HCT116 (cell line): ENCODE data around the gene FAM32A. TPM values are rescaled to one million over a fixed set of nuclear protein-coding genes. Genes with fewer than 3 reads are reported as not detected.

ENCODE experiments used
- ATAC-seq: fragments of 200-7000 bp; cut with Tn5 transposase; 2 replicates; pipeline ENCODE4 v1.9.1; 2020; ENCODE audit warnings: mild to moderate bottlenecking, moderate library complexity
- BruUV-seq: library from RNA; stranded (reverse); fragments of 400-500 nt; replicated peaks from 2 replicates; lab custom pipeline; 2021; lab: Mats Ljungman, UMichigan
- CTCF ChIA-PET: fragments of 300-600 bp; sonication (Branson Sonifier 250); formaldehyde crosslinking; loops from one replicate; lab custom pipeline; 2021; ENCODE audit warnings: antibody characterized with exemption; lab: Charles Lee
- POLR2A ChIA-PET: fragments of 300-600, 350-600 bp; sonication (Branson Sonifier 250); formaldehyde crosslinking; loops from one replicate; lab custom pipeline; 2021; ENCODE audit warnings: antibody characterized with exemption; lab: Charles Lee
- RAD21 ChIA-PET, 2 experiments: fragments of 300-600 bp; sonication (Branson Sonifier 250); formaldehyde crosslinking; loops; one replicate each; lab custom pipeline; 2023; ENCODE audit warnings: low total read pairs in 2 of 2; ENCODE audit not compliant: uncharacterized antibody in 2 of 2, unreplicated experiment in 2 of 2, low non-redundant PET in 1 of 2; lab: Charles Lee
- DNase-seq: peaks from one replicate; pipeline ENCODE4 v3.0.0-alpha.2; 2010; ENCODE audit warnings: low read depth, low spot score
- H2AFZ ChIP-seq: fragments of 200-600 bp; shearing (Covaris generic), sonication (generic); 2 replicates; pipeline ENCODE4 v1.6.1; 2017; ENCODE audit warnings: low read depth, mixed run types, mixed read lengths, antibody characterized with exemption, low read length; ENCODE audit not compliant: poor library complexity, severe bottlenecking
- H3K27ac ChIP-seq: 2 replicates; pipeline ENCODE4 v1.5.1; 2012; ENCODE audit warnings: low read depth, low read length
- H3K27me3 ChIP-seq: fragments of 200-600 bp; sonication (generic); 2 replicates; pipeline ENCODE4 v1.6.1; 2016; ENCODE audit warnings: mixed run types, low read length, mixed read lengths; ENCODE audit not compliant: insufficient read depth
- H3K36me3 ChIP-seq, 2 experiments: fragments of 200-500 bp in 1 of 2; fragments of 200-600 bp in 1 of 2; sonication (Bioruptor generic) in 1 of 2; sonication (generic) in 1 of 2; 2 replicates each; pipeline versions ENCODE4 v1.5.1 to v1.6.1; 2014 to 2016; ENCODE audit warnings: low read length in 2 of 2, inconsistent platforms in 1 of 2, mixed read lengths in 1 of 2, mixed run types in 1 of 2; ENCODE audit not compliant: insufficient read depth in 2 of 2, control insufficient read depth in 1 of 2
- H3K4me1 ChIP-seq, 2 experiments: fragments of 200-600 bp in 1 of 2; sonication (generic) in 1 of 2; 2 replicates each; pipeline versions ENCODE4 v1.5.1 to v1.6.1; 2012 to 2017; ENCODE audit warnings: low read length in 2 of 2, inconsistent platforms in 1 of 2, mild to moderate bottlenecking in 1 of 2, mixed read lengths in 1 of 2, mixed run types in 1 of 2, moderate library complexity in 1 of 2; ENCODE audit not compliant: insufficient read depth in 2 of 2, control insufficient read depth in 1 of 2
- H3K4me2 ChIP-seq: fragments of 200-600 bp; sonication (generic); 2 replicates; pipeline ENCODE4 v1.6.1; 2017; ENCODE audit warnings: mixed run types, low read length, mixed read lengths
- H3K4me3 ChIP-seq, 2 experiments: fragments of 200-600 bp in 1 of 2; sonication (generic) in 1 of 2; replicated peaks in 1 of 2; 2 replicates each; pipeline ENCODE4 v1.5.1; 2011 to 2016; ENCODE audit warnings: low read length in 2 of 2, control low read depth in 1 of 2, low read depth in 1 of 2, mild to moderate bottlenecking in 1 of 2, mixed read lengths in 1 of 2, mixed run types in 1 of 2
- H3K79me2 ChIP-seq: fragments of 200-600 bp; sonication (generic); 2 replicates; pipeline ENCODE4 v1.6.1; 2017; ENCODE audit warnings: mild to moderate bottlenecking, mixed run types, low read length, moderate library complexity, mixed read lengths; ENCODE audit not compliant: insufficient read depth
- H3K9ac ChIP-seq: fragments of 200-600 bp; sonication (generic); 2 replicates; pipeline ENCODE4 v1.6.1; 2016; ENCODE audit warnings: low read length, mixed read lengths
- H3K9me2 ChIP-seq: fragments of 200-600 bp; sonication (generic), shearing (Covaris generic); 2 replicates; pipeline ENCODE4 v1.6.1; 2017; ENCODE audit warnings: mixed run types, mild to moderate bottlenecking, moderate library complexity; ENCODE audit not compliant: insufficient read depth
- H3K9me3 ChIP-seq, 2 experiments: fragments of 200-500 bp in 1 of 2; fragments of 200-600 bp in 1 of 2; sonication (Bioruptor generic) in 1 of 2; sonication (generic) in 1 of 2; 2 replicates each; pipeline ENCODE4 v1.6.1; 2014 to 2017; ENCODE audit warnings: low read length in 2 of 2, mixed read lengths in 2 of 2, inconsistent platforms in 1 of 2, low read depth in 1 of 2, mild to moderate bottlenecking in 1 of 2, mixed run types in 1 of 2, moderate library complexity in 1 of 2; ENCODE audit not compliant: control insufficient read depth in 1 of 2, insufficient read depth in 1 of 2
- H4K20me1 ChIP-seq: fragments of 200-600 bp; sonication (generic), shearing (Covaris generic); 2 replicates; pipeline ENCODE4 v1.6.1; 2017; ENCODE audit warnings: mixed run types, mild to moderate bottlenecking, moderate library complexity; ENCODE audit not compliant: insufficient read depth
- CEBPB ChIP-seq: IDR thresholded peaks from 2 replicates; pipeline ENCODE4 v1.6.1; 2012; ENCODE audit warnings: low read depth
- CTCF ChIP-seq, 3 experiments: fragments of 200-600 bp in 1 of 3; sonication (generic) in 1 of 3; IDR thresholded peaks in 2 of 3; conservative IDR thresholded peaks in 1 of 3; 2 replicates each; pipeline ENCODE4 v1.5.1; 2012 to 2017; ENCODE audit warnings: low read depth in 2 of 3, low read length in 2 of 3, antibody characterized with exemption in 1 of 3, borderline replicate concordance in 1 of 3, control low read depth in 1 of 3, mild to moderate bottlenecking in 1 of 3, mixed read lengths in 1 of 3, mixed run types in 1 of 3, moderate library complexity in 1 of 3; ENCODE audit not compliant: insufficient read depth in 1 of 3
- ELF1 ChIP-seq: IDR thresholded peaks from 2 replicates; pipeline ENCODE4 v1.6.1; 2012; ENCODE audit warnings: low read depth, borderline replicate concordance
- JUND ChIP-seq: IDR thresholded peaks from 2 replicates; pipeline ENCODE4 v1.6.1; 2012
- POLR2AphosphoS5 ChIP-seq: IDR thresholded peaks from 2 replicates; pipeline ENCODE4 v1.6.1; 2011; ENCODE audit warnings: mild to moderate bottlenecking, low read depth, low read length, moderate library complexity
- RAD21 ChIP-seq: IDR thresholded peaks from 2 replicates; pipeline ENCODE4 v1.6.1; 2012; ENCODE audit warnings: low read depth, mild to moderate bottlenecking
- SIN3A ChIP-seq: IDR thresholded peaks from 2 replicates; pipeline ENCODE4 v1.6.1; 2012; ENCODE audit warnings: low read depth
- SP1 ChIP-seq: IDR thresholded peaks from 2 replicates; pipeline ENCODE4 v1.6.1; 2012; ENCODE audit warnings: low read depth
- SRF ChIP-seq: IDR thresholded peaks from 2 replicates; pipeline ENCODE4 v1.6.1; 2012; ENCODE audit warnings: low read depth
- TCF7L2 ChIP-seq: IDR thresholded peaks from 2 replicates; pipeline ENCODE4 v1.7.0; 2011; ENCODE audit warnings: borderline replicate concordance, inconsistent platforms; ENCODE audit not compliant: insufficient read depth, insufficient read length; ENCODE audit errors: extremely low read depth
- YY1 ChIP-seq: IDR thresholded peaks from 2 replicates; pipeline ENCODE4 v1.6.1; 2011; ENCODE audit warnings: low read length, low read depth, moderate library complexity, mild to moderate bottlenecking; ENCODE audit not compliant: insufficient replicate concordance; ENCODE audit errors: extremely low read depth
- ZFX ChIP-seq: fragments of 450-650 bp; IDR thresholded peaks from 2 replicates; pipeline ENCODE4 v1.6.1; 2017
- intact Hi-C: fragments of 100-400 bp; cut with micrococcal nuclease; formaldehyde crosslinking; loops from 2 replicates; pipeline ENCODE4 v1.10.0; 2022
- total RNA-seq: library from RNA; stranded (reverse); gene quantifications from one replicate; pipeline ENCODE4 v1.2.1, GENCODE V29; 2021; ENCODE audit not compliant: unreplicated experiment
- TF ChIP-seq, protein P1 (sequence below): IDR thresholded peaks from 2 replicates; pipeline ENCODE4 v1.6.1; 2012; ENCODE audit warnings: low read depth
- TF ChIP-seq, protein P2 (sequence below): IDR thresholded peaks from 2 replicates; pipeline ENCODE4 v1.6.1; 2011; ENCODE audit warnings: mild to moderate bottlenecking, low read length, moderate library complexity; ENCODE audit not compliant: insufficient replicate concordance; ENCODE audit errors: extremely low read depth

The FAM32A gene
- total RNA-seq, 1 experiment from 2014 or later, result 61.3 TPM

DNA sequence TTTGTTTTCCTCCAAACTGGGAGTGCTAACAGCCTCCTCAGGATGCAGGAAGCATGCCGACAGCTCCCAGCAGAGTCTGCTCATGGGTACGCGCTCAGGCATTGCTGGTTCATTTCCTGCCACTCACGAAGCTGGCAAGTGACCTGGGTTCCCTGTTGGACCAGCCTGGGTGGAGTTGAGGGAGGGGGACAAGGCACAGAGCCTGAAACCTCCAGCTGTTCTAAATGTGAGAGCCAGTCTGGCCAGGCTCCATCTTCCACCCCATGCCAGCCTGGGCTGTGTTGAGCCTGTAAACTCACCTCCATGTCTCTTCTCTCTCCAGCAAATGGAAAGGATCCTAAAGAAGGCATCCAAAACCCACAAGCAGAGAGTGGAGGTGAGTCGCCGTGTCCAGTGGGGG, 5.0 kb downstream of the FAM32A start:
- intact Hi-C loops, result no loop called here
- Histone ChIP-seq H3K9me2 (no peaks in the 10 kb centered on the region), H4K20me1 (no peaks in the 10 kb centered on the region), H3K27me3 (no peaks in the 10 kb centered on the region), H3K4me3 (no peak overlapping the region), H3K4me2 (no peak overlapping the region), H2AFZ (no peak overlapping the region), H3K9ac (no peak overlapping the region), H3K36me3 (peaks cover 33 to 35% of the 10 kb centered on the region in 2 experiments), H3K4me1 (peaks cover 8 to 19% of the 10 kb centered on the region in 2 experiments; a peak in 3 of 4 replicates), H3K27ac (no peak overlapping the region), H3K79me2 (peaks cover 28% of the 10 kb centered on the region), H3K9me3 (no peaks in the 10 kb centered on the region)
- TF ChIP-seq, protein P1, sequence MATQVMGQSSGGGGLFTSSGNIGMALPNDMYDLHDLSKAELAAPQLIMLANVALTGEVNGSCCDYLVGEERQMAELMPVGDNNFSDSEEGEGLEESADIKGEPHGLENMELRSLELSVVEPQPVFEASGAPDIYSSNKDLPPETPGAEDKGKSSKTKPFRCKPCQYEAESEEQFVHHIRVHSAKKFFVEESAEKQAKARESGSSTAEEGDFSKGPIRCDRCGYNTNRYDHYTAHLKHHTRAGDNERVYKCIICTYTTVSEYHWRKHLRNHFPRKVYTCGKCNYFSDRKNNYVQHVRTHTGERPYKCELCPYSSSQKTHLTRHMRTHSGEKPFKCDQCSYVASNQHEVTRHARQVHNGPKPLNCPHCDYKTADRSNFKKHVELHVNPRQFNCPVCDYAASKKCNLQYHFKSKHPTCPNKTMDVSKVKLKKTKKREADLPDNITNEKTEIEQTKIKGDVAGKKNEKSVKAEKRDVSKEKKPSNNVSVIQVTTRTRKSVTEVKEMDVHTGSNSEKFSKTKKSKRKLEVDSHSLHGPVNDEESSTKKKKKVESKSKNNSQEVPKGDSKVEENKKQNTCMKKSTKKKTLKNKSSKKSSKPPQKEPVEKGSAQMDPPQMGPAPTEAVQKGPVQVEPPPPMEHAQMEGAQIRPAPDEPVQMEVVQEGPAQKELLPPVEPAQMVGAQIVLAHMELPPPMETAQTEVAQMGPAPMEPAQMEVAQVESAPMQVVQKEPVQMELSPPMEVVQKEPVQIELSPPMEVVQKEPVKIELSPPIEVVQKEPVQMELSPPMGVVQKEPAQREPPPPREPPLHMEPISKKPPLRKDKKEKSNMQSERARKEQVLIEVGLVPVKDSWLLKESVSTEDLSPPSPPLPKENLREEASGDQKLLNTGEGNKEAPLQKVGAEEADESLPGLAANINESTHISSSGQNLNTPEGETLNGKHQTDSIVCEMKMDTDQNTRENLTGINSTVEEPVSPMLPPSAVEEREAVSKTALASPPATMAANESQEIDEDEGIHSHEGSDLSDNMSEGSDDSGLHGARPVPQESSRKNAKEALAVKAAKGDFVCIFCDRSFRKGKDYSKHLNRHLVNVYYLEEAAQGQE, result no peak
- TF ChIP-seq RAD21 (no peak), JUND (no peak), CEBPB (no peak), TCF7L2 (no peak), SIN3A (no peak), YY1 (no peak), ZFX (no peak), SRF (no peak), ELF1 (no peak), SP1 (no peak), CTCF (IDR thresholded peaks at IDR 0.05 in 2 of 3, conservative IDR thresholded peaks at IDR 0.05 in 1 of 3; ENCODE audit: borderline replicate concordance in 1 of 3, insufficient read depth in 1 of 3, low read depth in 2 of 3, low read length in 2 of 3) (no peak), POLR2AphosphoS5 (no peak)
- TF ChIP-seq, protein P2, sequence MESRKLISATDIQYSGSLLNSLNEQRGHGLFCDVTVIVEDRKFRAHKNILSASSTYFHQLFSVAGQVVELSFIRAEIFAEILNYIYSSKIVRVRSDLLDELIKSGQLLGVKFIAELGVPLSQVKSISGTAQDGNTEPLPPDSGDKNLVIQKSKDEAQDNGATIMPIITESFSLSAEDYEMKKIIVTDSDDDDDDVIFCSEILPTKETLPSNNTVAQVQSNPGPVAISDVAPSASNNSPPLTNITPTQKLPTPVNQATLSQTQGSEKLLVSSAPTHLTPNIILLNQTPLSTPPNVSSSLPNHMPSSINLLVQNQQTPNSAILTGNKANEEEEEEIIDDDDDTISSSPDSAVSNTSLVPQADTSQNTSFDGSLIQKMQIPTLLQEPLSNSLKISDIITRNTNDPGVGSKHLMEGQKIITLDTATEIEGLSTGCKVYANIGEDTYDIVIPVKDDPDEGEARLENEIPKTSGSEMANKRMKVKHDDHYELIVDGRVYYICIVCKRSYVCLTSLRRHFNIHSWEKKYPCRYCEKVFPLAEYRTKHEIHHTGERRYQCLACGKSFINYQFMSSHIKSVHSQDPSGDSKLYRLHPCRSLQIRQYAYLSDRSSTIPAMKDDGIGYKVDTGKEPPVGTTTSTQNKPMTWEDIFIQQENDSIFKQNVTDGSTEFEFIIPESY, result no peak
- POLR2A ChIA-PET, result interaction anchor here (0.7 kb wide), 2 partner anchors 45 to 256 kb away, joined by 3 to 4 read pairs; partner anchors contain the start of gene CYP4F11
- CTCF ChIA-PET, result no interaction called here
- BruUV-seq, result no TSS peak
- no peak for ATAC-seq
- no peak for DNase-seq
- RAD21 ChIA-PET, result no interaction called here
